Endothelial cell of umbilical vein (primary cell): Measurements from ENCODE around the gene ATP8A2.

Experiments used
- EZH2 ChIP-seq: IDR thresholded peaks from 2 replicates; pipeline ENCODE4 v1.6.1; 2012; ENCODE audit warnings: borderline replicate concordance, low read depth, mild to moderate bottlenecking, moderate library complexity, low read length, inconsistent platforms; ENCODE audit not compliant: severe bottlenecking
- FOS ChIP-seq: IDR thresholded peaks from 2 replicates; pipeline ENCODE4 v1.6.1; 2011; ENCODE audit warnings: mild to moderate bottlenecking, low read length, moderate library complexity, borderline replicate concordance; ENCODE audit not compliant: insufficient read depth
- JUN ChIP-seq: IDR thresholded peaks from 2 replicates; pipeline ENCODE4 v1.6.1; 2011; ENCODE audit warnings: borderline replicate concordance, low read depth; ENCODE audit not compliant: insufficient read length, insufficient read depth
- POLR2A ChIP-seq: IDR thresholded peaks from 2 replicates; pipeline ENCODE4 v1.6.1; 2012; ENCODE audit warnings: low read depth, mild to moderate bottlenecking, control low read depth, low read length
- POLR2AphosphoS5 ChIP-seq: IDR thresholded peaks from 2 replicates; pipeline ENCODE4 v1.6.1; 2012; ENCODE audit warnings: low read depth, mild to moderate bottlenecking, control low read depth, low read length, moderate library complexity; ENCODE audit not compliant: insufficient read depth
- TF ChIP-seq, protein P1 (sequence below), 2 donors: IDR thresholded peaks; 1 replicate in 1 of 2; 2 replicates in 1 of 2; pipeline ENCODE4 v1.5.1; 2011; ENCODE audit warnings: low read length in 2 of 2, mild to moderate bottlenecking in 2 of 2, moderate library complexity in 2 of 2, control low read depth in 1 of 2, inconsistent platforms in 1 of 2, low read depth in 1 of 2; ENCODE audit not compliant: insufficient read depth in 1 of 2; ENCODE audit errors: extremely low read depth in 1 of 2
- TF ChIP-seq, protein P2 (sequence below): IDR thresholded peaks from 2 replicates; pipeline ENCODE4 v1.6.1; 2011; ENCODE audit not compliant: insufficient read depth, insufficient read length

DNA sequence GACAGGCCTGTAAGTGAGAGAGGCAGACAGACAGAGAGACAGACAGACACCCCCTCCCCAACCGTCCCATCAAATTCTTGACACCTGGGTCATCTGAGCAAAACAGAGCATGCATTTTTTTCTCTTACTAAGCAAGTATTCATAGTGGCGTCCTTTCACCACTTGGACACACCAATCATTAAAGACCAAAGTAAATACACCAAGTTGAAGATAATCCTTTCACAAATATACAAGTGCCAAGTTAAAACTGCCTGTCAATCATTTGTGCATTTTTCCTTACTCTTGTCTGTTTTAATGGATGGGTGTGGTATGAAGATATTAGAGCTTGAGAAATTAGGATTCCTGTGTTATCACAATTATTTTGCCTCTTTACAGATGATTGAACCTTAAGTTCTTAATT lies 337.3 kb downstream of the ATP8A2 start:
- TF ChIP-seq, protein P1, sequence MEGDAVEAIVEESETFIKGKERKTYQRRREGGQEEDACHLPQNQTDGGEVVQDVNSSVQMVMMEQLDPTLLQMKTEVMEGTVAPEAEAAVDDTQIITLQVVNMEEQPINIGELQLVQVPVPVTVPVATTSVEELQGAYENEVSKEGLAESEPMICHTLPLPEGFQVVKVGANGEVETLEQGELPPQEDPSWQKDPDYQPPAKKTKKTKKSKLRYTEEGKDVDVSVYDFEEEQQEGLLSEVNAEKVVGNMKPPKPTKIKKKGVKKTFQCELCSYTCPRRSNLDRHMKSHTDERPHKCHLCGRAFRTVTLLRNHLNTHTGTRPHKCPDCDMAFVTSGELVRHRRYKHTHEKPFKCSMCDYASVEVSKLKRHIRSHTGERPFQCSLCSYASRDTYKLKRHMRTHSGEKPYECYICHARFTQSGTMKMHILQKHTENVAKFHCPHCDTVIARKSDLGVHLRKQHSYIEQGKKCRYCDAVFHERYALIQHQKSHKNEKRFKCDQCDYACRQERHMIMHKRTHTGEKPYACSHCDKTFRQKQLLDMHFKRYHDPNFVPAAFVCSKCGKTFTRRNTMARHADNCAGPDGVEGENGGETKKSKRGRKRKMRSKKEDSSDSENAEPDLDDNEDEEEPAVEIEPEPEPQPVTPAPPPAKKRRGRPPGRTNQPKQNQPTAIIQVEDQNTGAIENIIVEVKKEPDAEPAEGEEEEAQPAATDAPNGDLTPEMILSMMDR (IDR thresholded peaks at IDR 0.05; ENCODE audit: extremely low read depth in 1 of 2, insufficient read depth in 1 of 2, low read depth in 1 of 2, low read length in 2 of 2) = no peak
- TF ChIP-seq EZH2 (no peak), POLR2AphosphoS5 (no peak), POLR2A (no peak), FOS (no peak), JUN (no peak)
- TF ChIP-seq, protein P2, sequence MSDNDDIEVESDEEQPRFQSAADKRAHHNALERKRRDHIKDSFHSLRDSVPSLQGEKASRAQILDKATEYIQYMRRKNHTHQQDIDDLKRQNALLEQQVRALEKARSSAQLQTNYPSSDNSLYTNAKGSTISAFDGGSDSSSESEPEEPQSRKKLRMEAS = no peak
